Astrocyte (in vitro differentiated cells and primary cell): ENCODE data around the gene OSBP2.

Experiments
- EZH2 ChIP-seq: IDR thresholded peaks from 2 replicates; pipeline ENCODE4 v1.6.1; 2012; ENCODE audit warnings: mild to moderate bottlenecking, low read length, inconsistent platforms; ENCODE audit not compliant: insufficient read depth
- TF ChIP-seq, protein P1 (sequence below): IDR thresholded peaks from 2 replicates; pipeline ENCODE4 v1.5.1; 2011; ENCODE audit warnings: low read depth, mild to moderate bottlenecking, inconsistent platforms, low read length, moderate library complexity; ENCODE audit not compliant: insufficient read depth

DNA sequence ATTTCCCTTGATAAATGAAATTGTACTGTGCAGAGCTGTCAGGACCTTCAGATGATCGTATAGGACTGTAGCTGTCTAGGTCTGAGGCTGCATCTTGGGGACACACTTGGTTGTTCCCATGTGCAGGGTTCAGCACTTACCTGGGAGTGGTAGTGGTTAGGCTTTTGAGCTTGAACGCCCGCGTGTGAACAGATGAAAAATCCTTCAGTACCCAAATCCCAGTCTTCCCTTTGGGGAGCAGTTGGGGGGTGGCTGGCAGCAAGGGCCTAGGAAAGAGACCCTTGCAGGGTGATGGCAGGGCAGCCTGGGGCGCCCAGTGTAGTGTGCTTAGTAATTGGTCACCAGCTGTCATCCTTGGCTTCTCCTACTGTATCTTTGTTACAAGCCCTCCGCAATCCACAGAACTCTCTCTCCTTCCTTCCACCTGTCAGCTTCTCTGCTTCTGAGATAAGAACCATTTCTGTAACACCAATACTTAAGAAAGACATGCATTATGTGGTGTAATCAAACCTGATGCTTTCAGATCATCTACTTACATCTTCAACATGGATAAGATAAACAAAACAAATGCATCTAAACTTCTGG, 209.3 kb downstream of the OSBP2 start:
- TF ChIP-seq, protein P1, sequence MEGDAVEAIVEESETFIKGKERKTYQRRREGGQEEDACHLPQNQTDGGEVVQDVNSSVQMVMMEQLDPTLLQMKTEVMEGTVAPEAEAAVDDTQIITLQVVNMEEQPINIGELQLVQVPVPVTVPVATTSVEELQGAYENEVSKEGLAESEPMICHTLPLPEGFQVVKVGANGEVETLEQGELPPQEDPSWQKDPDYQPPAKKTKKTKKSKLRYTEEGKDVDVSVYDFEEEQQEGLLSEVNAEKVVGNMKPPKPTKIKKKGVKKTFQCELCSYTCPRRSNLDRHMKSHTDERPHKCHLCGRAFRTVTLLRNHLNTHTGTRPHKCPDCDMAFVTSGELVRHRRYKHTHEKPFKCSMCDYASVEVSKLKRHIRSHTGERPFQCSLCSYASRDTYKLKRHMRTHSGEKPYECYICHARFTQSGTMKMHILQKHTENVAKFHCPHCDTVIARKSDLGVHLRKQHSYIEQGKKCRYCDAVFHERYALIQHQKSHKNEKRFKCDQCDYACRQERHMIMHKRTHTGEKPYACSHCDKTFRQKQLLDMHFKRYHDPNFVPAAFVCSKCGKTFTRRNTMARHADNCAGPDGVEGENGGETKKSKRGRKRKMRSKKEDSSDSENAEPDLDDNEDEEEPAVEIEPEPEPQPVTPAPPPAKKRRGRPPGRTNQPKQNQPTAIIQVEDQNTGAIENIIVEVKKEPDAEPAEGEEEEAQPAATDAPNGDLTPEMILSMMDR = no peak
- no peak for TF ChIP-seq EZH2
